IMR-90 (cell line): Measurements from ENCODE around the gene PDYN. TPM values are rescaled to one million over a fixed set of nuclear protein-coding genes. Genes with fewer than 3 reads are reported as not detected.

Source experiments
- ATAC-seq: fragments of 200-7000 bp; cut with Tn5 transposase; 2 replicates; pipeline ENCODE4 v1.9.1; 2020; ENCODE audit warnings: low read depth, mild to moderate bottlenecking, moderate library complexity
- BruUV-seq: library from RNA; stranded (reverse); fragments of 400-500 nt; replicated peaks from 2 replicates; lab custom pipeline; 2021; lab: Mats Ljungman, UMichigan
- CTCF ChIA-PET: fragments of 300-600 bp; formaldehyde crosslinking; extraction: SDS; loops from one replicate; lab custom pipeline; 2021; ENCODE audit warnings: antibody characterized with exemption; lab: Yijun Ruan, JAX
- POLR2A ChIA-PET: fragments of 300-600 bp; sonication (Branson Sonifier 250); formaldehyde crosslinking; loops from one replicate; lab custom pipeline; 2022; ENCODE audit warnings: antibody characterized with exemption; ENCODE audit not compliant: unreplicated experiment; lab: Charles Lee
- DNase-seq: peaks from one replicate; pipeline ENCODE4 v3.0.0; 2013
- H2AFZ ChIP-seq: replicated peaks from 2 replicates; pipeline ENCODE3; 2013; ENCODE audit warnings: low read length, mild to moderate bottlenecking; ENCODE audit not compliant: poor library complexity
- H2AK5ac ChIP-seq: 2 replicates; pipeline ENCODE4 v1.6.1; 2013; ENCODE audit warnings: low read depth, low read length, inconsistent platforms
- H2AK9ac ChIP-seq: replicated peaks from 2 replicates; pipeline ENCODE3; 2013; ENCODE audit warnings: mild to moderate bottlenecking, low read depth, low read length, moderate library complexity; ENCODE audit not compliant: poor library complexity
- H2BK120ac ChIP-seq: 2 replicates; pipeline ENCODE4 v1.6.1; 2013; ENCODE audit warnings: low read depth, low read length, inconsistent platforms
- H2BK15ac ChIP-seq: 3 replicates; pipeline ENCODE4 v1.6.1; 2013; ENCODE audit warnings: low read depth, low read length, inconsistent platforms
- H2BK20ac ChIP-seq: 2 replicates; pipeline ENCODE4 v1.6.1; 2013; ENCODE audit warnings: low read depth, mild to moderate bottlenecking, inconsistent platforms, low read length, moderate library complexity
- H2BK5ac ChIP-seq: 2 replicates; pipeline ENCODE4 v1.6.1; 2013; ENCODE audit warnings: mild to moderate bottlenecking, low read depth, low read length, inconsistent platforms; ENCODE audit not compliant: poor library complexity, severe bottlenecking
- H3K14ac ChIP-seq: replicated peaks from 2 replicates; pipeline ENCODE4 v1.6.1; 2013; ENCODE audit warnings: low read depth, low read length, inconsistent platforms
- H3K18ac ChIP-seq: 2 replicates; pipeline ENCODE4 v1.6.1; 2013; ENCODE audit warnings: low read depth, low read length, control low read depth
- H3K23ac ChIP-seq: 2 replicates; pipeline ENCODE4 v1.6.1; 2013; ENCODE audit warnings: low read depth, low read length, inconsistent platforms
- H3K27ac ChIP-seq: 2 replicates; pipeline ENCODE4 v1.5.1; 2013; ENCODE audit warnings: mild to moderate bottlenecking, control low read depth, low read length; ENCODE audit not compliant: insufficient read depth
- H3K27me3 ChIP-seq: 2 replicates; pipeline ENCODE4 v1.6.1; 2013; ENCODE audit warnings: low read length; ENCODE audit not compliant: control insufficient read depth, insufficient read depth
- H3K36me3 ChIP-seq: 2 replicates; pipeline ENCODE4 v1.6.1; 2013; ENCODE audit warnings: low read length, mixed read lengths; ENCODE audit not compliant: control insufficient read depth, insufficient read depth
- H3K4ac ChIP-seq: 2 replicates; pipeline ENCODE4 v1.6.1; 2013; ENCODE audit warnings: low read depth, low read length, inconsistent platforms
- H3K4me1 ChIP-seq: 2 replicates; pipeline ENCODE4 v1.6.1; 2013; ENCODE audit warnings: low read length, mixed read lengths; ENCODE audit not compliant: control insufficient read depth, insufficient read depth
- H3K4me2 ChIP-seq: 2 replicates; pipeline ENCODE4 v1.6.1; 2013; ENCODE audit warnings: low read depth, mild to moderate bottlenecking, control low read depth, low read length, moderate library complexity
- H3K4me3 ChIP-seq: 2 replicates; pipeline ENCODE4 v1.5.1; 2013; ENCODE audit warnings: low read depth, mild to moderate bottlenecking, control low read depth, low read length, moderate library complexity; ENCODE audit not compliant: insufficient read depth
- H3K56ac ChIP-seq: 2 replicates; pipeline ENCODE4 v1.6.1; 2013; ENCODE audit warnings: low read length, inconsistent platforms; ENCODE audit not compliant: insufficient read depth; ENCODE audit errors: extremely low read depth
- H3K79me1 ChIP-seq, 2 experiments: 2 replicates each; pipeline ENCODE4 v1.6.1; 2013; ENCODE audit warnings: low read length in 2 of 2, inconsistent platforms in 1 of 2, low read depth in 1 of 2
- H3K9ac ChIP-seq: 2 replicates; pipeline ENCODE4 v1.6.1; 2013; ENCODE audit warnings: low read depth, low read length, control low read depth
- H3K9me1 ChIP-seq: 2 replicates; pipeline ENCODE4 v1.6.1; 2013; ENCODE audit warnings: low read length, inconsistent platforms; ENCODE audit not compliant: insufficient read depth
- H3K9me3 ChIP-seq: 2 replicates; pipeline ENCODE4 v1.6.1; 2013; ENCODE audit warnings: low read length; ENCODE audit not compliant: control insufficient read depth, insufficient read depth
- H4K20me1 ChIP-seq: 2 replicates; pipeline ENCODE4 v1.6.1; 2013; ENCODE audit warnings: low read length, inconsistent platforms; ENCODE audit not compliant: insufficient read depth
- H4K5ac ChIP-seq: 2 replicates; pipeline ENCODE4 v1.6.1; 2013; ENCODE audit warnings: mild to moderate bottlenecking, low read depth, low read length, control low read depth
- H4K8ac ChIP-seq, 2 experiments: 2 replicates each; pipeline ENCODE4 v1.6.1; 2013; ENCODE audit warnings: low read depth in 2 of 2, low read length in 2 of 2, control low read depth in 1 of 2, inconsistent platforms in 1 of 2
- H4K91ac ChIP-seq: 2 replicates; pipeline ENCODE4 v1.6.1; 2013; ENCODE audit warnings: low read depth, low read length, inconsistent platforms; ENCODE audit not compliant: insufficient read depth
- CEBPB ChIP-seq: IDR thresholded peaks from 2 replicates; pipeline ENCODE4 v1.6.1; 2012; ENCODE audit warnings: low read depth, low read length, improper control_type of control experiment
- CHD1 ChIP-seq: IDR thresholded peaks from 2 replicates; pipeline ENCODE4 v1.6.1; 2012; ENCODE audit warnings: low read depth, low read length, improper control_type of control experiment
- FOS ChIP-seq: fragments of 150-350 bp; IDR thresholded peaks from 2 replicates; pipeline ENCODE4 v1.6.1; 2016; ENCODE audit warnings: low read depth, low read length
- MAFK ChIP-seq: IDR thresholded peaks from 2 replicates; pipeline ENCODE4 v1.6.1; 2012; ENCODE audit warnings: low read depth, low read length, improper control_type of control experiment
- MXI1 ChIP-seq: IDR thresholded peaks from 2 replicates; pipeline ENCODE4 v1.6.1; 2012; ENCODE audit warnings: low read depth, mild to moderate bottlenecking, low read length, moderate library complexity, borderline replicate concordance
- WGBS, 2 experiments: methylation state at CpG; one replicate each; pipeline versions ENCODE4 v1.1.5 to v1.1.7; 2013; ENCODE audit warnings: missing lambda C conversion rate in 2 of 2; ENCODE audit not compliant: insufficient read length in 1 of 2; ENCODE audit errors: extremely low coverage in 2 of 2; 5-methylcytosine and 5-hydroxymethylcytosine counted together
- dilution Hi-C: fragments of 300-500 bp; cut with HindIII; formaldehyde crosslinking; loops from one replicate; pipeline ENCODE4 v1.14.3; 2018; ENCODE audit warnings: low sequenced_read_pairs; ENCODE audit not compliant: unreplicated experiment
- in situ Hi-C: fragments of 300-500 bp; cut with MboI; formaldehyde crosslinking; loops from 3 replicates; pipeline ENCODE4 v1.14.3; 2019; ENCODE audit warnings: low sequenced_read_pairs, inconsistent platforms, mixed read lengths
- intact Hi-C: fragments of 100-400 bp; cut with micrococcal nuclease; formaldehyde crosslinking; loops from 2 replicates; pipeline ENCODE4 v1.10.0; 2022
- polyA plus RNA-seq, 3 experiments: library from polyadenylated mRNA; depleted of rRNA; stranded (reverse); fragments of >200 nt; gene quantifications; 2 replicates each; pipeline ENCODE4 v1.2.3, GENCODE V29; 2012; ENCODE audit warnings: low replicate concordance in 1 of 3
- total RNA-seq: library from RNA; depleted of rRNA; stranded (reverse); fragments of >200 nt; gene quantifications from 2 replicates; pipeline ENCODE4 v1.2.3, GENCODE V29; 2012

PDYN gene
- total and polyA plus RNA-seq, 2 of the 4 experiments (the other 2 are of a cell fraction): not detected

- no peak overlapping the region for H2BK120ac ChIP-seq
- no peak overlapping the region for H4K8ac ChIP-seq
- no TSS peak for BruUV-seq
- H3K23ac ChIP-seq: no peak overlapping the region
- H3K56ac ChIP-seq: no peak overlapping the region
- no peak overlapping the region for H2BK20ac ChIP-seq
- POLR2A ChIA-PET: no interaction called here
- H2AFZ ChIP-seq: no peak overlapping the region
- H2BK5ac ChIP-seq: no peak overlapping the region
- TF ChIP-seq MXI1 (no peak), CHD1 (no peak), MAFK (no peak), FOS (no peak), CEBPB (no peak)
- no peaks in the 10 kb centered on the region for H3K36me3 ChIP-seq
- no peak overlapping the region for H3K14ac ChIP-seq
- in situ Hi-C loops: no loop called here
- H3K9me1 ChIP-seq: no peaks in the 10 kb centered on the region; the same call in 1 of the 2 replicates
- H3K4me3 ChIP-seq: no peak overlapping the region
- H3K4me1 ChIP-seq: peaks cover 6% of the 10 kb centered on the region
- H4K20me1 ChIP-seq: no peaks in the 10 kb centered on the region
- H3K79me1 ChIP-seq: no peaks in the 10 kb centered on the region
- no peak for DNase-seq
- dilution Hi-C loops: no loop called here
- H3K18ac ChIP-seq: no peak overlapping the region
- H2AK5ac ChIP-seq: no peak overlapping the region
- no peaks in the 10 kb centered on the region for H3K9me3 ChIP-seq
- H3K4ac ChIP-seq: no peak overlapping the region
- no peak overlapping the region for H4K91ac ChIP-seq
- peaks cover 64% of the 10 kb centered on the region for H3K27me3 ChIP-seq
- no peak overlapping the region for H2AK9ac ChIP-seq
- no peak overlapping the region for H2BK15ac ChIP-seq
- ATAC-seq: no peak
- 60% methylated on average over 1 of the region's 9 CpGs; no CpG with 5 or more reads in 1 of the 2 experiments for WGBS, 2 experiments
- CTCF ChIA-PET: no interaction called here
- no peak overlapping the region for H3K27ac ChIP-seq
- H4K5ac ChIP-seq: no peak overlapping the region
- intact Hi-C loops: no loop called here
- H3K4me2 ChIP-seq: no peak overlapping the region
- H3K9ac ChIP-seq: no peak overlapping the region
These were observed 48.7 kb downstream of the PDYN start for GRCh38 chr20:1945134-1945618.
